Measurements from ENCODE around the gene RNF212B.

The RNF212B gene

DNA sequence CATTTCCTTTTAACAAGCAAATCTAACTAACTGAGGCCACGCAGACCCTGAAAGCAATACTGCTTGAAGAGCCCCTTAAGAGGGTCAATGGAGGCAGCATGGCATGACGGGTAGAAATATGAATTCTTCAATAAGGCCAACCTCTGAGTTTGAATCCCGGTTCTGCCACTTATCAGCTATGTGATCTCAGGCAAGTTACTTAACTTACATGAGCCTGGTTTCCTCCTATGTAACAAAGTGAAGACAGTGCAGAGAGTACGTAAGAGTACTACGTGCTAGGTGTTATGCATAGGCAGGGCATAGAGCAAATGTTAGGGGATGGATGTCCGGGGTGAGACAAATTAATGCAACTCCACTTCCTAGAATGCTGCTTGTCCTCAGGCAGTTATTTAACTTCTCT lies 43.5 kb downstream of the RNF212B start:
- no peak for DNase-seq (ENCODE audit: low read depth in 1 of 2, low spot score in 1 of 2)
- H3K4me3 ChIP-seq (replicated peaks; ENCODE audit: insufficient read depth, low read length), result no peak overlapping the region
- H3K27me3 ChIP-seq (ENCODE audit: insufficient read depth, poor library complexity, severe bottlenecking), result no peaks in the 10 kb centered on the region
- H3K27ac ChIP-seq (replicated peaks), result no peak overlapping the region
- no peak for TF ChIP-seq SPI1 (IDR thresholded peaks at IDR 0.05; ENCODE audit: borderline replicate concordance, low read depth)

DNA sequence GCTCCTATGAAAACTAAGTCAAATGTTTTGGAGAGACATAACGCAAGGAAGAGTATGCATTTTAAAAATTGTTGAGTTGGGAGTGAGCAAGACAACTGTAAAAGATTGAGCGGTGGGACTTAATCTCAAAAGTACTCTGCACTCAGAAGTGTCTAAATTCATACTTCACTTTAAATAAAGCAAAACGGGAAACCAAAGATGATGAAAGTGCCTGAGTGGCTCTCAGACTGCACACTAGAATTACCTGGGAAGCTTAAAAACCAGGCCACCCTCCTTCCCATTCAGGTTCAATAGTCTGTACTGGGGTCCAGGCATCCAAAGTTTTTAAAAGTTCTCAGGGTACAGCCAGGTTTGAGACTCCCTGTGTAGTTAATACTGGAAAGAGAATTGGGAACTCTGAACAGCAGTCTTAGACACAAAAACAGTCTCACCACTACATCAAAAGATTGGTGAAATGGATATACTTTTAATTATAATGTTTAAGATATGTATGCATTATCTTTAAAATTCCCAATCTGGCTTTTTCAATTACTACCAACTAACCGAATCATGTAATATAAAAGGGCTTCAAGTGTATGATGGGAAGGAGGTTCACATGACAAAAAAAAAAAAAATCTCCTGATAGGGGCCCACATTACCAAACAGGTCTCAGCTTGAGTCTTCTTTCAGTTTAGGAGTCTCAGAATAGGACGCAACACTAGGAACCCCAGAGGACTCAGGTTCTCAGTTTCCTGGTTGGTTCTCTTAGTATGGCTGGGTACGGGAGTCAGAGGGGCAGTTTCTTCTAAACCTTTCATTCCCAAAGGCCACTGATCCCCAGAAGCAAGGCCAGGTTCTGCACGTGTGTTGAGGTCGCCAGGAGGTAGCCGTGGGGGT lies 47.2 kb downstream of the RNF212B start:
- TF ChIP-seq POLR2AphosphoS5 (IDR thresholded peaks at IDR 0.05; ENCODE audit: low read depth) (no peak), REST (IDR thresholded peaks at IDR 0.05; ENCODE audit: insufficient replicate concordance, low read depth) (no peak), SPI1 (IDR thresholded peaks at IDR 0.05; ENCODE audit: borderline replicate concordance, low read depth) (peak; percentile 20; the same call in 1 of the 2 replicates), CTCF (IDR thresholded peaks at IDR 0.05; ENCODE audit: insufficient read depth, low read length) (no peak)
- peak in 1 of 2 experiments; percentile 21 for DNase-seq (ENCODE audit: low read depth in 1 of 2, low spot score in 1 of 2)
- H3K27ac ChIP-seq (replicated peaks), result peak overlapping the region; percentile 76
- H3K4me3 ChIP-seq (replicated peaks; ENCODE audit: insufficient read depth, low read length), result peak overlapping the region; percentile 85
- H3K27me3 ChIP-seq (ENCODE audit: insufficient read depth, poor library complexity, severe bottlenecking), result no peaks in the 10 kb centered on the region

DNA sequence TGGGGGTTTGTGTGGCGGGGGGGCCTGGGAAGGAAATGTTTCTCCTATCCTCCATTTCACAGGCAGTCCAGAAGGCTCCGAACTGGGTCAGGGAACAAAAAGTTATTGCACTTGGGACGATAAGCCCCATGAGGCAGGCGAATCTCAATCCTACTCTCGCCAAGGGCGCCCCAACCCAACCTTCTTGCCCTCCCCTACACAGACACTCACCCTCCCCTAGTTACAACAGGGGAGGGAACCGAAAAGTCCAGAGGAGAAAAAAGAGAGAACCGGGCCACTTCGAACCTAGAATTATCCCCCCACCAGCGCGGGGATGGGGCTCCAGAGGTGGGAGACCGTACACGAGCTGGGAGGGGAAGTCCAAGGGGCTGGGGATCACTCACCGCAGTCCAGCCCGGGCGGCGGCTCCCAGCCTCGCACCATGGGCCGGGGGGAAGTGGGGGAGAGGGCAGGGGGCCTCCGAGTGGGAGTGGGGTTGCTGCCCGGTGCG lies 47.8 kb downstream of the RNF212B start:
- peak; percentile 47; the same call in 1 of the 2 replicates for TF ChIP-seq SPI1 (IDR thresholded peaks at IDR 0.05; ENCODE audit: borderline replicate concordance, low read depth)
- no peak for TF ChIP-seq GABPA (IDR thresholded peaks at IDR 0.05; ENCODE audit: low read depth)
- peak overlapping the region; percentile 76 for H3K27ac ChIP-seq (replicated peaks)
- no peak for DNase-seq (ENCODE audit: low read depth in 1 of 2, low spot score in 1 of 2)
- no peaks in the 10 kb centered on the region for H3K27me3 ChIP-seq (ENCODE audit: insufficient read depth, poor library complexity, severe bottlenecking)
- peak overlapping the region; percentile 85 for H3K4me3 ChIP-seq (replicated peaks; ENCODE audit: insufficient read depth, low read length)

GRCh38 chr14:23286020-23286901 lies 48.5 kb downstream of the RNF212B start, which contains the start of gene HOMEZ:
Gene HOMEZ (minus strand): TSS chr14:23286132. CDS start chr14:23285952, 180 bp downstream.
- Histone ChIP-seq H3K27me3 (ENCODE audit: insufficient read depth, poor library complexity, severe bottlenecking) (no peaks in the 10 kb centered on the region), H3K27ac (replicated peaks) (peak within 1 kb of the TSS; percentile 76), H3K4me3 (replicated peaks; ENCODE audit: insufficient read depth, low read length) (peak within 1 kb of the TSS; percentile 85)
- TF ChIP-seq GABPA (IDR thresholded peaks at IDR 0.05; ENCODE audit: low read depth) (no peak), SPI1 (IDR thresholded peaks at IDR 0.05; ENCODE audit: borderline replicate concordance, low read depth) (no peak), POLR2AphosphoS5 (IDR thresholded peaks at IDR 0.05; ENCODE audit: low read depth) (0 out of 2 replicates have a peak, but pooled peaks have one; percentile 32), REST (IDR thresholded peaks at IDR 0.05; ENCODE audit: insufficient replicate concordance, low read depth) (peak; percentile 67), CTCF (IDR thresholded peaks at IDR 0.05; ENCODE audit: insufficient read depth, low read length) (no peak)
- peak; percentile 92 to 99 for DNase-seq (ENCODE audit: low read depth in 1 of 2, low spot score in 1 of 2)
